ENCODE measurements around the gene IL3RA. TPM values are rescaled to one million over a fixed set of nuclear protein-coding genes. Genes with fewer than 3 reads are reported as not detected.

The IL3RA gene
- total and polyA plus RNA-seq, 2 of the 8 experiments (the other 6 are each of a cell fraction or from before 2014, with no cell fraction given) = 0.11 TPM; not detected in 1

GRCh38 chrX:1305411-1305810 is 31.2 kb upstream of the IL3RA start:
- no peak overlapping the region for H2BK20ac ChIP-seq (ENCODE audit: low read length)
- no peak overlapping the region for H2AFZ ChIP-seq (ENCODE audit: low read length)
- no peak overlapping the region for H4K91ac ChIP-seq (replicated peaks; ENCODE audit: insufficient read length, low read length)
- no peak overlapping the region for H3K18ac ChIP-seq (ENCODE audit: extremely low read depth, low read length)
- POLR2A ChIA-PET (ENCODE audit: partially characterized antibody) = no interaction called here
- peaks cover 0 to 3% (median 0%) of the 10 kb centered on the region in 4 experiments; a peak in 1 of 8 replicates for H3K36me3 ChIP-seq (ENCODE audit: control insufficient read depth in 2 of 4, insufficient read depth in 4 of 4, low read length in 3 of 4)
- H3K23ac ChIP-seq (ENCODE audit: insufficient read length) = no peak overlapping the region
- H3K23me2 ChIP-seq (ENCODE audit: low read depth, low read length) = no peaks in the 10 kb centered on the region
- TF ChIP-seq HDAC2 (IDR thresholded peaks at IDR 0.05; ENCODE audit: borderline replicate concordance in 1 of 2, low read depth in 2 of 2, low read length in 2 of 2) (no peak), BCL11A (IDR thresholded peaks at IDR 0.05; ENCODE audit: low read depth in 2 of 2, low read length in 2 of 2) (no peak), SIX5 (IDR thresholded peaks at IDR 0.05; ENCODE audit: low read depth, low read length) (no peak), RXRA (IDR thresholded peaks at IDR 0.05; ENCODE audit: insufficient read depth, low read depth, low read length) (no peak)
- no peak overlapping the region for H3K27ac ChIP-seq (ENCODE audit: low read depth, low read length)
- H4K20me1 ChIP-seq (replicated peaks in 1 of 2; ENCODE audit: control insufficient read depth in 1 of 2, insufficient read depth in 2 of 2, low read length in 2 of 2) = no peaks in the 10 kb centered on the region
- H3K4me3 ChIP-seq (ENCODE audit: extremely low read depth in 1 of 4, insufficient read depth in 2 of 4, low read depth in 3 of 4, low read length in 4 of 4) = no peak overlapping the region
- no peaks in the 10 kb centered on the region for H3K79me2 ChIP-seq (ENCODE audit: control insufficient read depth in 1 of 2, insufficient read depth in 2 of 2, low read length in 2 of 2)
- no peak overlapping the region for H4K5ac ChIP-seq (ENCODE audit: insufficient read length, low read depth, low read length)
- H2BK120ac ChIP-seq (replicated peaks; ENCODE audit: low read depth, low read length) = no peak overlapping the region
- WGBS, 2 experiments (ENCODE audit: extremely low coverage in 1 of 2, insufficient coverage in 1 of 2, insufficient read length in 1 of 2, insufficient replicate concordance in 2 of 2, low coverage in 1 of 2, low lambda C conversion rate in 2 of 2, missing lambda C conversion rate in 1 of 2) = 84% methylated on average over 13 of the region's 14 CpGs; no CpG with 5 or more reads in 1 of the 2 experiments
- H3K14ac ChIP-seq (ENCODE audit: insufficient read length) = no peak overlapping the region
- H3K79me1 ChIP-seq (ENCODE audit: low read depth, low read length) = no peaks in the 10 kb centered on the region
- peaks cover 0 to 4% (median 2%) of the 10 kb centered on the region in 4 experiments; a peak in 3 of 7 replicates for H3K4me1 ChIP-seq (replicated peaks in 1 of 4; ENCODE audit: control insufficient read depth in 3 of 4, insufficient read depth in 4 of 4, low read length in 3 of 4)
- no peak for DNase-seq (ENCODE audit: low read depth in 1 of 2, low spot score in 2 of 2)
- no peak overlapping the region for H3K4me2 ChIP-seq (ENCODE audit: insufficient read depth in 1 of 2, low read depth in 2 of 2, low read length in 2 of 2)
- H3K4ac ChIP-seq (replicated peaks; ENCODE audit: insufficient read length, low read depth, low read length) = no peak overlapping the region
- no peak overlapping the region for H2BK15ac ChIP-seq (ENCODE audit: low read length)
- no peaks in the 10 kb centered on the region for H3K27me3 ChIP-seq (replicated peaks in 1 of 4; ENCODE audit: control insufficient read depth in 3 of 4, extremely low read depth in 1 of 4, insufficient read depth in 3 of 4, low read length in 3 of 4)
- no peak overlapping the region for H3K9ac ChIP-seq (replicated peaks in 1 of 4; ENCODE audit: extremely low read depth in 1 of 4, low read depth in 3 of 4, low read length in 3 of 4)
- no peak for FAIRE-seq
- H3K9me3 ChIP-seq (ENCODE audit: insufficient read depth in 2 of 2, low read depth in 1 of 2, low read length in 1 of 2) = peaks cover 4 to 7% of the 10 kb centered on the region in 2 experiments; a peak in 2 of 4 replicates
- H2AK5ac ChIP-seq (ENCODE audit: low read depth, low read length) = no peak overlapping the region
- no peak overlapping the region for H4K8ac ChIP-seq (ENCODE audit: extremely low read depth, insufficient read depth, low read length)
- no peak overlapping the region for H3K56ac ChIP-seq (replicated peaks; ENCODE audit: insufficient read length, low read depth, low read length)
- H2BK5ac ChIP-seq (ENCODE audit: low read depth, low read length) = no peak overlapping the region
- no peak overlapping the region for H2BK12ac ChIP-seq (ENCODE audit: low read depth, low read length)
- CTCF ChIA-PET (ENCODE audit: partially characterized antibody) = no interaction called here

All from H1 (cell line).